GM18502 (cell line): ENCODE results near the gene RBM45.
A peak's percentile ranks its signal among the peaks of the same experiment; 100 is the strongest.
"Not testable (repeated sequence)": the region's sequence is repeated elsewhere in the genome, so short reads cannot be mapped to it uniquely, and the experiment has no call there.

Experiments used
- ATAC-seq: cut with Tn5 transposase; IDR thresholded peaks from one replicate; pipeline ENCODE4 v1.9.1; 2021; ENCODE audit warnings: mild to moderate bottlenecking; ENCODE audit not compliant: unreplicated experiment, poor library complexity

Gene RBM45

DNA sequence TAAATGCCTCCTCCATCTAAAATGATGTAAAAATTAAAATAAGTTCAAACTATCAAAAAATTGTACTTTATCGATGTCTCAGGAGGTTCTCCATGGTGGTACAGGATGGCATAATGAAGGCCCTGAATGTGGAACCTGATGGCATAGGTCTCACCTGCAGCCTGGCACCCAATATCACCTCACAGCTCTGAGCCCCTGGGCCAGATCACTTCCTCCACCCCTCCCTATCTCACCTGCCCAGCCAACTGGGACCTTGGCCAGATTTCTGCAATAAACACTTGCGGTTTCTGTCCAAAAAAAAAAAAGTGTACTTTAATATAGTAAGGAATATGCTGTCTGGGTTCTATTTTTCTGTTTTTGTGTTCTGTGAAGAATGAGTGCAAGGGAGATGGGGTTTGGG lies 6.7 kb upstream of the RBM45 start:
- ATAC-seq, result no peak

DNA sequence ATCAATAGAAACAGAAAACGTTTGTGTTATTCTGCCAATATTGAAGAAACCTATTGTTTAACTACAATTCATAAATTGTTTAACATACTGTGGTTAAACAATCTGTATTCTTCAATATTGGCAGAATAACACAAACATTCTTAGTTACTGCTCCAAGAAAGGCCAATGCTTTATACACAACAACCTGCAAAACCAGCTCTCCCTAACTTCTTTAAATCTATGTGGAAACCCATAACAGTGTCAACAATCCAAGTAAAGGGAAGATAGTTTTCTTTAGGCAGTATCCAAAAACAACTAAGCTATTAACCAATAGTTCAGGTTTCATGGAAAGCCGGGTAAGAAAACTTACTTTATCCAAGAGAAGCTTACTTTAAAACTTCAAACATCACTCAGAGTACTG lies 6.2 kb upstream of the RBM45 start:
- no peak for ATAC-seq

DNA sequence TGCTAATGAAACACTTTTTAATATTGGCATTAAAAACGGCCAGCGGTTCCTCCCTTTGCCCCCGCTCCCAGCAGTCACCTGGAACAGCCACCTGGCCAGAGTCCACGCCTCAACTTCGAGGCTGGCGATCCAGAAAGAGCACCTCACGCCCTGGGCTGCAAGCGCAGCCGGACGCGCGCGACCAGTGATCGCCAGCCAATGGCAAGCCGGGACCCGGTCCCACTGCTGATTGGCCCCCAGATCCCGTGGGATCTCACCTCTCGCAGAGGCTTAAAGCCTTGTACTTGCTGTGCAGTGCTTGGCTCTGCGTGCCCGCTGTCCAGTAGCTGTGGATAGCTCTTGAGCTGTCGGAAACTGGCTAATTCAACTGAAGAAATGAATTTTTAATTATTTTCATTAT lies 4.1 kb upstream of the RBM45 start:
- no peak for ATAC-seq

DNA sequence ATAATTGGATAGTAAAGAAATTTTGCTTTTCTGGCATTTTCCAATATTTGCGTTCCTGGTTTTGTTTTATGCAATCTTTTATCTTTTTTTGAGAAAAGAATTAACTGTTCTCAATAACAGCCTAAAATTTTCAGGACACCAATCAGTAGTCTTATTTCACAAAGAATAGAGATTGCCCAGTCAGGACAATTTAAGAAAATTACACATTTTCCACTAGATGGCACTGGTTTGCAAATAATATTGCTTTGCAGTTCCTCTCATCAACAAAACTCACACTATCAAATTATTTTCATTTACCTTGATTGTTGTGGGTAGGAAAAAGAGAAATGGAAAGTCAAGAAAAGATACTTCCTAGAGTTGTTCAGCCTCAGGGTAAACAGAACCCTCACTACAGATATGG lies 2.4 kb upstream of the RBM45 start:
- ATAC-seq, result no peak

- no peak for ATAC-seq
These were observed 1.6 kb upstream of the RBM45 start for GRCh38 chr2:178110681-178111080.

GRCh38 chr2:178111743-178112142 lies 494 bp upstream of the RBM45 start:
- ATAC-seq, result peak; percentile 3

DNA sequence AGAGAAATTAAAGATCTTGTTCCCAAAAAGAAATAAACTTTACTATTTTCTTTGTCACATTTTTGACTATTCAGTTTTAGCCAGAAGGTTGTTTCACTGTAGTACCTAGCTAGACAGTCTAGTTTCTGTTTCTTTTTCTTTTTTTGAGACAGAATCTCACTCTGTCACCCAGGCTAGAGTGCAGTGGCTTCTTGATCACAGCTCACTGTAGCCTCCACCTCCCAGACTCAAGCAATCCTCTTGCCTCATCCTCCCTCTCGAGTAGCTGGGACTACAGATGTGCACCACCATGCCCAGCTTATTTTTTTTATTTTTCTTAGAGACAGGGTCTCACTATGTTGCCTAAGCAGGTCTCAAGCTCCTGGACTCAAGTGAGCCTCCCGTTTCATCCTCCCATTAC lies 2.2 kb downstream of the RBM45 start:
- ATAC-seq, result peak; percentile 45

DNA sequence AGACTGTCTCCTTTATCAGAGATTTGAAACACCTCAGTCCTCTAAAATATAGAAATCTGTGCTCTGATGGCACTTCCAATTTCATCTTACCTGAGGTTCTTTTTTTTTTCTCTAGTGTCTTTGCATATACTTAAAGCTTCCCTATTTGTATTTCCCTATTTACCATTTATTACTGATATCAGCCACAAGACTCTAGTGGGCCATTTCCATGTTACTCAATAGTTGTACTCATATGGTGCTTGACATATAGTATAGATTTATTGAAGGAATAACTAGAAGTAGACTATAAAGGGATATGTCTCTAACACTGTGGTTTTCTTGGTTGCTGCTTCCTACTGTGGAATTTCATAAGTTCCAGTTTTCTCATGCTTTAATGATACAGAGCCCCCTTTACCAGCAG lies 3.0 kb downstream of the RBM45 start:
- no peak for ATAC-seq

DNA sequence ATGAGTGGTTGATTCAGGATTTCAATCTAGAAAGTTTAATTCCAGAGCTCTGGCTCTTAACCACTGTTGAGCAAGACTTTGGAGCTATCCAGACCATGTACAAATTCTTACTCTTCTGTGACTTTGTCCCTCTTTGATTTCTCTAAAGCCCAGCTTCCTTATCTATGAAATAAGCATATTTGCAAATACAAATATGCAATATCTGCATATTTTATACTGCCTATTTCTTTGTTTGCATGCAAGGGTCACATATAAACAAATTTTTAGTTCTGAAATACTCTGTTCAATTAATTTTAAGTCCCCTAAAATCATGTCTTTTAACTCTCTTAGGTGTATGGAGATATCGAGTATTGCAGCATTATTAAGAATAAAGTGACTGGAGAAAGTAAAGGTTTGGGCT lies 5.5 kb downstream of the RBM45 start:
- no peak for ATAC-seq

DNA sequence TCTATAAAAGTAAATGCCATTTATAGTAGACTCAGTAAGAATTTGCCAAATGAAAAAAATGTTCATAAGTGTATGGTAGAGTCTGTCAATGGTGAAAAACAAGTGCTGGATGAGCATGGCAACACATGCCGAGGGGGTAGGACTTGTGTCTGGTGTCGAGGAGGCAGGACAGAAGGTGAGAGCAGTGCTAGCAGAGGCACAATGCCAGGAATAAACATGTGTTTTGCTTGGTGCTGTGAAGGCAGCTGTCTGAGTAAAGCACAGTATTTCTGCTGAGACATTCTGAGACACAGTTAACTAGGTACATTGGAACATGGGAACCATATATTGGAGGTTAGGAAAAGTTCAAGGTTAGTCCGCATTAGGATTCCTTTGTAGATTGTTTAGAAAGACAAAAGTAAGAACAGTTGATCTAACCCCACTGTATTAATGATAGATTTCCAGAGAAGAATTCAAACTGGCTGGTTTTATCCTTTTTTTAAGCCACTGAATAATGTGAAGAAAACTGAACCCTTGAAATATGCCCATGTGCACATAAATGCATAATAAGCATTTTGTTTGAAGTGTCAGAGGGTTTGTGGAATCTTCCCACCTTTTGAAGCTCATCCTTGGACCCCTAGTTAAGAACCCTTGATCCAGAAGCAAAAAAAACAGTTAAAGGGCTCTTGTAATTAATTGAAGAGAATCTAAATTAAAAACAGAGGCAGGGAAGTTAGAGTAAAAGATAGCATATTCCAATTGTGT lies 7.1 kb downstream of the RBM45 start:
- ATAC-seq, result no peak

- ATAC-seq, result no peak
These were observed 10.9 kb downstream of the RBM45 start for GRCh38 chr2:178123163-178123562.

- ATAC-seq, result no peak
These were observed 12.9 kb downstream of the RBM45 start for GRCh38 chr2:178125125-178125524.

- ATAC-seq, result no peak
These were observed 13.6 kb downstream of the RBM45 start for GRCh38 chr2:178125862-178126261.

DNA sequence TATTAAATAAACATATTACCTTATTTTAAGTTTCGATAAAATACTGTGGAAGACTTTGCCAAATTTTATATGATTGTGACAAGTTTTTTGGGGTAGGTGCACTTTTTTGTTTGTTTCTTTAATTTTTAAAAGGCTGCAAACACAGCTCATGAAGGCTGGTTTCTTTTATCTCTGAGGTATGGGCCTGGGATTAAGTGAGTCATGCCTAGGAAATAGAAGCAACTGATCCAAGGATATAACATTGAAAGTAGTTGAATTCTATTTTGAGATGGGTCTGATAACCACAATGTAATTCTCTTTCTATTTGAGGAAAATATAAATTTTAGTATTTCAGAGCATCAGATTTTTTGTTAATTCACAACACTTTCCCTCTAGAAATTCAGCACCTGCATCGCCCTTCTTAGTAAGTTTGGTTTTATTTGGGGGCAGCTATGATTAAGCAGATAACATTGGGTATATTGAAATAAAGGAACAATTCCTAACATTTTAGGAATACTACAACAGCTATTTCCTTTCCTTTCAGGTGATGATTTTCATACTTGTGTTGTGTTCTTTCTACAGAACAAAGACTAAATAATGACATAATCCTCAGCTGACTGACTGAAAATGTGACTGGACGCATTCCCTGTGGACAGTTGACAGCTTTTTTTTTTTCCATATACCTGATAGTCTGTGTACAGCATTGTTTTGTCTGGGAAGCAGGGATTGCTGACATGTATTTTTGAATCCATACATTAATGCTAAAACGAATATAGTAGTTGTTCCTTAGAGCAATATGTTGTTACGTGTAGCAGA lies 16.8 kb downstream of the RBM45 start:
- ATAC-seq, result no peak

- ATAC-seq, result no peak
These were observed 24.2 kb downstream of the RBM45 start for GRCh38 chr2:178136321-178137025.

DNA sequence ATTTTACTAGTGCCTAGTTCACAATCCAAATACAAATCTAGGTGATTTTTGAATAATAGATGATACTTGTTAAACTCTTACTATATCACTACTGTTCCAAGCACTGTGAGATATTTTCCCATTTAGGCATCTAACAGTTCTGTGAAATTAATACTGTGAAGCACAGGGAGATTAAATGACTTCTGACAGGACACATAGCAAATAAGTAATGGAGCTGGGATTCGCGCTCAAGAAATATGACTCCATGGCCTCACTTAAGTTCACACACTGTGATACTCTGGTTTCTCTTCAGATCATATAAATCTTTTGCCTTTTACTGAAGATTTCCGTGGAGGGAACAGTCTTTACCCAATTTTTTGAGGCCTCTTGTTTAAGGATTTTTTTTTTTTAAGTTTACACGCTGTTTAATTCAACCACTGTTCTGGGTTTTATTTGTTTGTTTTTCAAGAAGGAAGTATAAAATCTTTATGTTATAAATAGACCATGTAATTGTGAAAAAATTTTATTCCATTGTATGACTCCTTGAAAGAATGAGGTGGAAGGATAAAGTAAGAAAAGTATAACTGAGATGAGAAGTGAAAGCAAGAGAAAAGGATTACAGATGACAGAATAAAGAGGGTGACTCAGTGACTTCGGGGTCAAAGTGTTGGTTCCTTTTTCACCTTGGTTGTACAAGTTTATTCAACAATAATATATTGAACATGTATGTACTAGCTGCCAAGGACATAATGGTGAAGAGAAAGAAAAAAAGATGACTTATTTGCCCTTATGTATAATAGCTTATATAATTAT lies 30.2 kb downstream of the RBM45 start:
- no peak for ATAC-seq

DNA sequence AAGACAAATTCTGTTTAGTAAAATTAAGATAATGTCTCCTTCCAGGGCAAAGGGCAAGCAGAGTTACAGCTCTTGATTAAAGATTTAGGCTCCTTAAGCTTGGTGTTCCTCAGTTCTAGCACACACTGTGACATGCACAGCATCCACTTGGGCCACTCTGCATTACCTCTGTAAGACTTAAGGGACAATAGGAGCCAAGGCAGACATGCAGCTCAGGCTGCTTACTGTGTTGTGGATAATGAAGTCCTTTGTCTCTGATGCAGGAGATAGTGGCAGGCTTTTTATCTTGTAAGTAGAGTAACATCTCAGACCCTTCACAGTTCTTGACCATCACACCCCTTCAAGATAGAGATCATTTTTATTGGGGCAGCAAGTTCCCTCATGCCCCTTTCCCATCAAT lies 31.2 kb downstream of the RBM45 start:
- no peak for ATAC-seq

- ATAC-seq, result no peak
These were observed 39.8 kb downstream of the RBM45 start for GRCh38 chr2:178152033-178152432.

DNA sequence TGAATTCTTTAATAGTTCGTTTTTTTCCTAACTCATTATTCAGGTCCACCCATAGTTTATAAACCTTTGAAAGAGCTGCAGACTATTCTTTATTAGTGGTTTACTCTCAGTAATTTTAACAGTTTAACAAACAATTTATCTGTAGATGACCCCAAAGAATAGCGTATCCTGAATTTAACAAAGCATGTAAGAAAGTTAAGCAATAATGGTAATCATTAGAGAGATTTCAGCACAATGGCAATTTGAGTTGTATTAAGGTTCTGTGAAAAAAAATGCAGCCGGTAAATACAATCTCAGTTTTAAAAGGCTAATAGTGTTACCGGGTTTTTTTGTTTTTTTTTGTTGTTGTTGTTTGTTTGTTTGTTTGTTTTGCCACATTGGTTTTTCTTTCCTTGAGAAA lies 40.3 kb downstream of the RBM45 start:
- ATAC-seq, result no peak

DNA sequence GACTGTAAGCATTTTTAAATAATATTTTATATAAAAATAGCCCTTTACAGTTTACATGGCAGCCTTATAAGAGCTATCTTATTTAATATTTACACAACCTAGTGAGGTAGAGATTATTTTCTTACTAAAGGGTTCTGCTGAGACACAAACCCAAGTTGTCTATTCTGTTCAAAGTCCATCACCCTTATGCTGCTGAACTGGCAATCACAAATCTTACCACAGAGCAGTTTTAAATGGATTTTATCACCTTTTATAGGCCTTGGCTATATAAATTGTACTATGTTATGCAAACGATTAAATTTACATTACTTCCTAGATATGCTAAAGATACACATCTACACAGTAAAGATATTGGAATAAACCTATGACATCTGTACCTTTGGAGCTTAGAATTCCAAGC lies 40.7 kb downstream of the RBM45 start:
- ATAC-seq, result no peak

GRCh38 chr2:178153878-178154277 lies 41.6 kb downstream of the RBM45 start:
- not testable (repeated sequence) for ATAC-seq
